ELR (cell line): Measurements from ENCODE around the gene POR.
"Not testable (repeated sequence)": the region's sequence is repeated elsewhere in the genome, so short reads cannot be mapped to it uniquely, and the experiment has no call there.

Source experiments
- DNase-seq: peaks from one replicate; pipeline ENCODE4 v3.0.0-alpha.2; 2015; ENCODE audit warnings: low read depth

Gene POR

GRCh38 chr7:75914655-75915415, at the start of gene POR:
Gene POR, plus strand, starts transcription at chr7:75915155. Its CDS starts 38,847 bp downstream, at chr7:75954002.
- peak; percentile 89 for DNase-seq

- DNase-seq, result peak; percentile 34
These were observed 48.9 kb upstream of the POR start for GRCh38 chr7:75866114-75866488.

GRCh38 chr7:75866489-75867389, 48.2 kb upstream of the POR start:
- DNase-seq, result peak; percentile 65

GRCh38 chr7:75867390-75867717, 47.6 kb upstream of the POR start:
- DNase-seq, result no peak

GRCh38 chr7:75868153-75868552, 46.8 kb upstream of the POR start:
- no peak for DNase-seq

- peak; percentile 23 for DNase-seq
These were observed 45.1 kb upstream of the POR start for GRCh38 chr7:75869776-75870379.

GRCh38 chr7:75870557-75871161, 44.3 kb upstream of the POR start:
- no peak for DNase-seq

- no peak for DNase-seq
These were observed 42.7 kb upstream of the POR start for GRCh38 chr7:75872073-75872782.

- DNase-seq, result not testable (repeated sequence)
These were observed 40.8 kb upstream of the POR start for GRCh38 chr7:75874180-75874579.

- no peak for DNase-seq
These were observed 39.6 kb upstream of the POR start for GRCh38 chr7:75875113-75876080.

- no peak for DNase-seq
These were observed 38.7 kb upstream of the POR start for GRCh38 chr7:75876126-75876881.

GRCh38 chr7:75878312-75878768, 36.6 kb upstream of the POR start:
- DNase-seq, result no peak

GRCh38 chr7:75878769-75879611, 36.0 kb upstream of the POR start, which contains the start of gene RHBDD2:
Gene RHBDD2, plus strand, starts transcription at chr7:75879034. Its CDS starts 49 bp downstream, at chr7:75879083.
- DNase-seq, result peak; percentile 91

GRCh38 chr7:75879771-75880184, 35.2 kb upstream of the POR start:
- DNase-seq, result peak; percentile 50

GRCh38 chr7:75880242-75880641, 34.7 kb upstream of the POR start:
- DNase-seq, result no peak

- no peak for DNase-seq
These were observed 33.4 kb upstream of the POR start for GRCh38 chr7:75881436-75882095.

- DNase-seq, result not testable (repeated sequence)
These were observed 31.6 kb upstream of the POR start for GRCh38 chr7:75883265-75883824.

- DNase-seq, result no peak
These were observed 30.5 kb upstream of the POR start for GRCh38 chr7:75884476-75884875.
